HUES6 (cell line): ENCODE data around the gene SNX8.

Experiments
- H3K27ac ChIP-seq: 2 replicates; pipeline ENCODE4 v1.7.0; 2013; ENCODE audit warnings: low read depth, mild to moderate bottlenecking, low read length, inconsistent platforms
- H3K27me3 ChIP-seq: 2 replicates; pipeline ENCODE4 v1.6.1; 2013; ENCODE audit warnings: low read length; ENCODE audit not compliant: control insufficient read depth, insufficient read depth
- H3K36me3 ChIP-seq: 2 replicates; pipeline ENCODE4 v1.6.1; 2013; ENCODE audit warnings: low read length; ENCODE audit not compliant: control insufficient read depth, insufficient read depth
- H3K4me1 ChIP-seq: 2 replicates; pipeline ENCODE4 v1.6.1; 2013; ENCODE audit warnings: low read length; ENCODE audit not compliant: control insufficient read depth, insufficient read depth
- H3K4me3 ChIP-seq: 2 replicates; pipeline ENCODE4 v1.5.1; 2013; ENCODE audit warnings: low read depth, low read length
- H3K9ac ChIP-seq: one replicate; pipeline ENCODE4 v1.6.1; 2013; ENCODE audit warnings: mild to moderate bottlenecking, low read length
- H3K9me3 ChIP-seq: 2 replicates; pipeline ENCODE4 v1.6.1; 2013; ENCODE audit warnings: low read depth, low read length; ENCODE audit not compliant: control insufficient read depth, insufficient read depth

Gene SNX8

GRCh38 chr7:2219606-2220005 is 94.6 kb downstream of the SNX8 start:
- Histone ChIP-seq H3K27ac (no peak overlapping the region), H3K27me3 (no peaks in the 10 kb centered on the region), H3K36me3 (peaks cover 92% of the 10 kb centered on the region), H3K9ac (no peak overlapping the region), H3K4me1 (no peaks in the 10 kb centered on the region), H3K4me3 (no peak overlapping the region), H3K9me3 (no peaks in the 10 kb centered on the region)

- Histone ChIP-seq H3K4me1 (no peaks in the 10 kb centered on the region), H3K27ac (no peak overlapping the region), H3K9me3 (no peaks in the 10 kb centered on the region), H3K9ac (no peak overlapping the region), H3K27me3 (no peaks in the 10 kb centered on the region), H3K36me3 (peaks cover 92% of the 10 kb centered on the region), H3K4me3 (no peak overlapping the region)
Measured at GRCh38 chr7:2219136-2219535, 95.1 kb downstream of the SNX8 start.

GRCh38 chr7:2218444-2218785 is 95.8 kb downstream of the SNX8 start:
- Histone ChIP-seq H3K4me3 (no peak overlapping the region), H3K4me1 (no peaks in the 10 kb centered on the region), H3K9me3 (no peaks in the 10 kb centered on the region), H3K9ac (no peak overlapping the region), H3K27ac (no peak overlapping the region), H3K36me3 (peaks cover 92% of the 10 kb centered on the region), H3K27me3 (no peaks in the 10 kb centered on the region)

- Histone ChIP-seq H3K9me3 (no peaks in the 10 kb centered on the region), H3K27ac (no peak overlapping the region), H3K4me3 (no peak overlapping the region), H3K36me3 (peaks cover 92% of the 10 kb centered on the region), H3K4me1 (no peaks in the 10 kb centered on the region), H3K9ac (no peak overlapping the region), H3K27me3 (no peaks in the 10 kb centered on the region)
Measured at GRCh38 chr7:2217716-2218443, 96.4 kb downstream of the SNX8 start.

- Histone ChIP-seq H3K27ac (no peak overlapping the region), H3K4me1 (no peaks in the 10 kb centered on the region), H3K9me3 (no peaks in the 10 kb centered on the region), H3K27me3 (no peaks in the 10 kb centered on the region), H3K9ac (no peak overlapping the region), H3K36me3 (peaks cover 92% of the 10 kb centered on the region), H3K4me3 (no peak overlapping the region)
Measured at GRCh38 chr7:2217206-2217605, 97.0 kb downstream of the SNX8 start.

GRCh38 chr7:2215851-2216250 is 98.4 kb downstream of the SNX8 start:
- Histone ChIP-seq H3K27me3 (no peaks in the 10 kb centered on the region), H3K36me3 (peaks cover 93% of the 10 kb centered on the region), H3K9me3 (no peaks in the 10 kb centered on the region), H3K4me1 (no peaks in the 10 kb centered on the region), H3K4me3 (no peak overlapping the region), H3K9ac (no peak overlapping the region), H3K27ac (no peak overlapping the region)

GRCh38 chr7:2214636-2215035 is 99.6 kb downstream of the SNX8 start:
- H3K9me3 ChIP-seq, result no peaks in the 10 kb centered on the region
- no peaks in the 10 kb centered on the region for H3K4me1 ChIP-seq
- no peak overlapping the region for H3K27ac ChIP-seq
- peaks cover 91% of the 10 kb centered on the region for H3K36me3 ChIP-seq
- H3K4me3 ChIP-seq, result no peak overlapping the region
- H3K27me3 ChIP-seq, result no peaks in the 10 kb centered on the region
- no peak overlapping the region for H3K9ac ChIP-seq

GRCh38 chr7:2213551-2214215 is 100.6 kb downstream of the SNX8 start:
- peaks cover 87% of the 10 kb centered on the region for H3K36me3 ChIP-seq

GRCh38 chr7:2212906-2213305 is 101.3 kb downstream of the SNX8 start:
- Histone ChIP-seq H3K27ac (no peak overlapping the region), H3K9ac (no peak overlapping the region), H3K36me3 (peaks cover 88% of the 10 kb centered on the region), H3K9me3 (no peaks in the 10 kb centered on the region), H3K4me1 (no peaks in the 10 kb centered on the region), H3K4me3 (no peak overlapping the region), H3K27me3 (no peaks in the 10 kb centered on the region)

More at GRCh38 chr7:2213551-2214215, 100.6 kb downstream of the SNX8 start:
- Histone ChIP-seq H3K9me3 (no peaks in the 10 kb centered on the region), H3K27ac (no peak overlapping the region), H3K27me3 (no peaks in the 10 kb centered on the region), H3K4me1 (no peaks in the 10 kb centered on the region), H3K4me3 (no peak overlapping the region), H3K9ac (no peak overlapping the region)

GRCh38 chr7:2211926-2212325 is 102.3 kb downstream of the SNX8 start:
- Histone ChIP-seq H3K9me3 (no peaks in the 10 kb centered on the region), H3K27ac (no peak overlapping the region), H3K36me3 (peaks cover 87% of the 10 kb centered on the region), H3K4me1 (no peaks in the 10 kb centered on the region), H3K4me3 (no peak overlapping the region), H3K9ac (no peak overlapping the region), H3K27me3 (no peaks in the 10 kb centered on the region)

GRCh38 chr7:2211259-2211880 is 102.9 kb downstream of the SNX8 start:
- H3K9me3 ChIP-seq, result no peaks in the 10 kb centered on the region
- H3K36me3 ChIP-seq, result peaks cover 83% of the 10 kb centered on the region
- no peaks in the 10 kb centered on the region for H3K4me1 ChIP-seq
- no peak overlapping the region for H3K4me3 ChIP-seq
- no peaks in the 10 kb centered on the region for H3K27me3 ChIP-seq
- H3K27ac ChIP-seq, result no peak overlapping the region
- no peak overlapping the region for H3K9ac ChIP-seq
